ENCODE results near the gene SBK1.

Gene SBK1

DNA sequence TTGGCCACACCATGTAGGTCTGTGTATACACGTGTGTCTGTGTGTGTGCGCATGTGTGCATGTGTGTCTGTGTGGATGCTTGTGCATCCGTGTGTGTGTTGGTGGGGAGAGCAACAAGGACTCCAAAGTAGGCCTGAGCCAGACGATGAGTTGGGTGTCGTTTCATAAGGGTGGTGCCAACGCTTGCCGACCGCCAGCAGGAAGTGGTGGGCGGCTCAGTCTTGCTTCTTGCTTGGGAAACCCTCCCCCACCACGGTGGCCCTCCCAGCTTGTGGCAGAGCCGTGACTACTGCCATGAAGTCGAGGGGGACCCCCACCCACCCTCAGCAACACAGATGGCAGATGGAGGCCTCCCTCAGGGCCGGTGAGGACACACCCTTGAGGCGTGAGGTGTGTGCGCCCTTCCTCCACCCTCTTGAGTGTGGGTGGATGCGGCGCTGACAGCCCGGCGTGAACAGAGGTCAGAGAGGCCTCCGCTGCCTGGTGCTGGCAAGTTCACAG lies 17.5 kb downstream of the SBK1 start:
- TF ChIP-seq GATA2 (IDR thresholded peaks at IDR 0.05; ENCODE audit: low read depth, low read length), result no peak
- TF ChIP-seq GATA3 (IDR thresholded peaks at IDR 0.05; ENCODE audit: low read depth, low read length), result no peak

DNA sequence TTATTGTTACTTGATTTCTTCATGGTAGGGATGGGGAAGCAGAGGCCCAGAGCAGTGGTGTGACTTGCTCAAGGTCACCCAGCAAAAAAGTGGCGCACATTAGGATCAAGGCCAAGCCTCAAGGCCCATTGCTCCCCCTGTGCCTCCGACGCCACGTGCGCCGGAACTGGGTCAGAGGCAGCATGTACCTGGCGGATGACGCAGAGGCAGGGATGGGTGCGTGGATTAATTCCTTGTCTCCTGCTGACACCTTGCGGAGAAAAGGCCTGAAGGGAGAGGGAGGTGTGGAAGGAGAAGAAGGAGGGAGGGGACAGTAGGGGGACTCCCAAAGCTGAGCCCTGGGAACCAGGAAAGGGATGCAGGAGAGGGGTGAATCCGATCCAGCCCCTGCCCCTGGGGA lies 18.5 kb downstream of the SBK1 start:
- TF ChIP-seq GATA3 (IDR thresholded peaks at IDR 0.05; ENCODE audit: low read depth, low read length), result no peak
- no peak for TF ChIP-seq GATA2 (IDR thresholded peaks at IDR 0.05; ENCODE audit: low read depth, low read length)

DNA sequence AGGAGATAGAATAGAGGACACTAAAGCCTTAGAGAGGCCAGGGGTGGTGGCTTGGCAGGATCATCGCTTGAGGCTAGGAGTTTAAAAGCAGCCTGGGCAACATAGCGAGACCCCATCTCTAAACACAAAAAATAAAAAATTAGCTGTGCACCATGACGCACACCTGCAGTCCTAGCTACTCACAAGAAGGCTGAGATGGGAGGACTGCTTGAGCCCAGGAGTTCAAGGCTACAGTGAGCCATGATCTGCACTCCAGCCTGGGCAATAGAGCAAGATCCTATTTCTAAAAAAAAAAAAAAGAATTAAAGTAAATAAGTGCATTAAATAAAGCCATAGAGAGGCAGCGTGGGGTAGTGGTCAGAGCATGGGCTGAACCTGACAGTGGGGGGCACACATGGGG lies 19.1 kb downstream of the SBK1 start:
- no peak for TF ChIP-seq GATA2 (IDR thresholded peaks at IDR 0.05; ENCODE audit: low read depth, low read length)
- no peak for TF ChIP-seq GATA3 (IDR thresholded peaks at IDR 0.05; ENCODE audit: low read depth, low read length)

DNA sequence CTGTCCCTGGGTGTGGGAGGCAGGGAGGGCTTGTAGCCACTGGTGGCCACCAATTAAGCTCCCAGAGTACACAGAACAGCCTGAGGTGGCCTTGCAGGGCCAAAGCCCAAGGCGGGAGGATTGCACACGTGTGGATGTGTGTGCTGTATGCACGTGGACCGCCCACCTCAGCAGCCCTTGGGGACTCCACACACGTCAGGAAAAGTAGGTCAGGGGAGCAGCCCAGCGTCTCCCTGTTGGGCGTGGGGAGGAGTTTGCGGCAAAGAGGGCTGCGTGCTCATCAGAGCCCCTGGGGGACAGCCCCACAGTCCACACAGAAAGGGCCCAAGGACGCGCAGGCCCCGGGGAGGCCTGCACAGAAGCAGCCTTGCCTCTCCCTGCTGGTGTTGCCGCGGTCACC lies 19.6 kb downstream of the SBK1 start:
- TF ChIP-seq GATA2 (IDR thresholded peaks at IDR 0.05; ENCODE audit: low read depth, low read length) (no peak), GATA3 (IDR thresholded peaks at IDR 0.05; ENCODE audit: low read depth, low read length) (no peak)

DNA sequence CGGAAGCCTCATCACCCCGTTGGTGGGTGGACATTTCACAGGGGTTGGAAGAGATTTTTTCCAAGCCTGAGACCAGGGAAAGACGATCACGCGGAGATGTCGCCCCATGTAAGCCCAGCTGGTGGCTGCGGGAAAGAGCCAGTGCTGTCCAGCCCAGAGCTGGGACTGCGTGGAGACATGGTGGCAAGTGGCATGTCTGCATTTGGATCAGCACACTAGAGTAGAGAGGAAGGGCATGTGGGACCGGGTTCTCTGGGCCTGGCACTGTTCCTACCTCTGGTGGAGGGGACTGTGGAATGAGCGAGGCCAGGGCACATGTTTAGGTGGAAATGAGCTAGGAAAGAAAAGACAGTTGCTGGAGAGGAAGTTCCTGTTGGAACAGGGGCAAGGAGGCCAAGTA lies 20.0 kb downstream of the SBK1 start:
- no peak for TF ChIP-seq GATA2 (IDR thresholded peaks at IDR 0.05; ENCODE audit: low read depth, low read length)

DNA sequence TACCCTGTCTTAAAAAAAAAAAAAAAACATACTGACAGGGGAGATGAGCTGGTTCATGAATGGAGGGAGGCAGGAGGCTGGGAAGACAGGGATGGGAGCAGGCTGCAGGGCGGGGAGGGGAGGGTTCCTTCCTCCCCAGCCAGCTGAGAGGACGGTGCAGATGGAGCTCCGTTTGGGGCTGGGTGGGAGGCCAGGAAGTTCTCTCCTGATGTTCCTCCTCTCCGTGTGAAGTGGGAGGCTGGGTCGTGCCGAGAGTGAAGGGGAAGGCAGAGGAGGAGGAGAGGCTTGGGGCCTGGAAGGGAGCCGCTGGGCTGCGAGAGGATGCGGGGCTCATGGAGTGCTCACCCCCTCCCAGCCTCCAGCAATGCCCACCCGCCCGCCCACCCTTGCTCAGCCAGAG lies 21.3 kb downstream of the SBK1 start:
- TF ChIP-seq GATA2 (IDR thresholded peaks at IDR 0.05; ENCODE audit: low read depth, low read length), result no peak
- TF ChIP-seq GATA3 (IDR thresholded peaks at IDR 0.05; ENCODE audit: low read depth, low read length), result no peak

DNA sequence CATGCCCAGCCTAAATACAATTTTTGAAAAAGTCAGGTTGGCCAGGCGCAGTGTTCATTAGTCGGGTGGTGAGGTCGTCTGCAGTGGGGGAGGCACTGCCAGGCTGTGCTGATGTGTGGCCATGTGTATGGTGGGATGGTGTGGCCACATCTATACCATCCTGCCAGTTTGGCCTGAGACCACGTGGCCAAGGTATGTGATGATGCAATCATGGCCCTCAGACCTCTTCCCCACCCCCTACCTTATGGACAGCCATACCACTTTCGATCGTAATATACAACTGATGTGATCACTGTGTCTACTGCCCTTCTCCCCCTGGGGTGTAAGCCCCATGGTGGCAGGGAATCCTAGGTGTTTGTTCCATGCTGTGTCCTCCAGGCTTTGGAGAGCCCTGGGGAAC lies 23.7 kb downstream of the SBK1 start:
- no peak for TF ChIP-seq GATA2 (IDR thresholded peaks at IDR 0.05; ENCODE audit: low read depth, low read length)
- TF ChIP-seq GATA3 (IDR thresholded peaks at IDR 0.05; ENCODE audit: low read depth, low read length), result no peak

DNA sequence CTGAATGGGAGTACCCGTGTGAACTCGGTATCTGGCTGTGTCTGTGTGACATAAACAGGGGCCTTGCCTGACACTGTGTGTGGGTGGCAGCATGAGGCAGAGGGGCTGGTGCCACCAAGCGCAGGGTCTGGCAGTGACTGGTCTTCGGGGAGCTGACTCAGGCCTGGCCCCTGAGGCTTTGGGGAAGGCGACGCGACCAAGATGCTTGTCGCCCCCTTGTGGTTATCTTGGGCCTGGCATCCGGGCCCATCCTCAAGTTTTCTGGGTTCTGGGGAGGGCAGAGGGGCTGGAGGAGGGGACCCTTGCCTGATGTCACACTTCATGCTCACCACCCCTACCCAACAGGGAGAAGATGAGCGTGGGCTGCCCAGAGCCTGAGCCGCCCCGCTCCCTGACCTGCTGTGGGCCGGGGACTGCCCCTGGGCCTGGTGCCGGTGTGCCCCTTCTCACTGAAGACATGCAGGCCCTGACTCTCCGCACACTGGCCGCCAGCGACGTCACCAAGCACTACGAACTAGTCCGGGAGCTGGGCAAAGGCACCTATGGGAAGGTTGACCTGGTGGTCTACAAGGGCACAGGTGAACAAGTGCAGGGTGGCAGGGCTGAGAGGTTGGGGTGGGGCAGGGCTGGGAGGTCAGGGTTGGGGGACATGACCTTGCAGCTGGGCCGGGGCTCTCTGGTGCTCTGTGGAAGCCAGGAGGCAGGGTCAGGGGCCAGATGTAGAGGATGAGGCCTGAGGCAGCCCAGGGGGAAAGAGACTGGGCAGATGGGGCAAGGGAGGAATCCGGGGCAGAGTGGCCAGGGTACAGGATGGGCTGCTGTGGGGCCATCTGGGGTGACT lies 24.9 kb downstream of the SBK1 start:
- TF ChIP-seq GATA3 (IDR thresholded peaks at IDR 0.05; ENCODE audit: low read depth, low read length), result no peak

DNA sequence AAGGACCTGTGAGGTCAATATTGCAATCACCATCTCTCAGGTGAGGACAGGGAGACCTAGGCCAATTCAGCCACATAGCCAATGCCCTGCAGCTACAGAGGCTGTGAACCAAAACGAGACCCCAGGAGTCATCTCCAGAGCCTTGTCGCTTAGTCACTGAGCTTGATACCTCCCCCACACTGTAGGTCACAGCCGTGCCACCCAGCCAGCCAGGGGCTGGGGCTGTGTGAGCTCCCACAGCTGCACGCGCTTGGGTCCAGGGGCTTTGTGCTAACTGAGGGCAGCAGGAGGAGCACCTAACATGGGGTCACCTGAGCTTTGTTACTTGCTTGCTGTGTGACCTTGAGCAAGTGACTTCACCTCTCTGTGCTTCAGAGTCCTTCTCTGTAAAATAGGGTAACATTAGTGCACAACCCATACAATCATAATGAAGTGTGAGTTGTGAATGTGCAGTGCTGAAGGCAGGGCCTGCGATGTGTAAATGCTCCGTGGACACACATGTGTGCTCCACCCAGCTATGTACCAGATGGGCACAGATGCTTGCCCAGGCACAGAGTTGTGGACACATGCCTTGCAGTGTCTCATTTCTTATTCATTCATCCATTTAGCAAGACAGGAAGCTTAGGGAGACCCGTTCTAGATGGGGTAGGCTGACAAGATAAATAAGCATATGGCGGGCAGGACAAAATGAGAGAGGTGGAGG lies 25.9 kb downstream of the SBK1 start:
- TF ChIP-seq GATA2 (IDR thresholded peaks at IDR 0.05; ENCODE audit: low read depth, low read length) (no peak), GATA3 (IDR thresholded peaks at IDR 0.05; ENCODE audit: low read depth, low read length) (no peak)

DNA sequence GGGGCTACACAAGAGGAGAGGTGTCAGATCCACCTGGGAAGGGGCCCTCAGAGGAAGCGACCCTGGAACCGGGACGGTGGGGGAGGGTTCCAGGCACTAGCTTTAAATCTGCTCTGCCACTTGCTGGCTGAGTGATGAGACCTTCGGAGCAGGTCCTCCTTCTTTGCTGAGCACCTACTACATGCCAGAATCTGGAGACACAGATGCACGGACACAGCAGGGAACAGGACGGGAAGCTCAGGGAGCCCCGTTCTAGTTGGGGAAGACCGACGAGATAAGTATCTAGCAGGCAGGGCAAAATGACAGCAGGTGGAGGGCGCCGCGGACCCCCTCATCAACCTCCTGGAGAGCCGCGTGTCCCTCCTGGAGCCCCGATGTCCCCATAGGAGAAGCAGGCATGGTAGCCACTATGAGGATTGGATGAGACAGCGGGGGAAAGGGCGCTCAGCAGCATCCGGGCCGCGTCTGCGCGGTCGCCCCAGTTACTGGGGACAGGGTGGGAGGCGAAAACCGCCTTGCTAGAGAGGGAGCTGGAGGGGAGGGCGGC lies 27.2 kb downstream of the SBK1 start:
- no peak for TF ChIP-seq GATA3 (IDR thresholded peaks at IDR 0.05; ENCODE audit: low read depth, low read length)
- no peak for TF ChIP-seq GATA2 (IDR thresholded peaks at IDR 0.05; ENCODE audit: low read depth, low read length)

DNA sequence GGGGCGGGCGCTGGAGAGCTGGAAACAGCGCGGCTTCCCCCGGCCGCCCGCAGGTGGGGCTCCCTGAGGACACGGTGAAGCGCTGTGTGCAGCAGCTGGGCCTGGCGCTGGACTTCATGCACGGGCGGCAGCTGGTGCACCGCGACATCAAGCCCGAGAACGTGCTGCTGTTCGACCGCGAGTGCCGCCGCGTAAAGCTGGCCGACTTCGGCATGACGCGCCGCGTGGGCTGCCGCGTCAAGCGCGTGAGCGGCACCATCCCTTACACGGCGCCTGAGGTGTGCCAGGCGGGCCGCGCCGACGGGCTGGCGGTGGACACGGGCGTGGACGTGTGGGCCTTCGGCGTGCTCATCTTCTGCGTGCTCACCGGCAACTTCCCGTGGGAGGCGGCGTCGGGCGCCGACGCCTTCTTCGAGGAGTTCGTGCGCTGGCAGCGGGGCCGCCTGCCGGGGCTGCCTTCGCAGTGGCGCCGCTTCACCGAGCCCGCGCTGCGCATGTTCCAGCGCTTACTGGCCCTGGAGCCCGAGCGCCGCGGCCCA lies 27.8 kb downstream of the SBK1 start:
- TF ChIP-seq GATA2 (IDR thresholded peaks at IDR 0.05; ENCODE audit: low read depth, low read length) (no peak), GATA3 (IDR thresholded peaks at IDR 0.05; ENCODE audit: low read depth, low read length) (no peak)

DNA sequence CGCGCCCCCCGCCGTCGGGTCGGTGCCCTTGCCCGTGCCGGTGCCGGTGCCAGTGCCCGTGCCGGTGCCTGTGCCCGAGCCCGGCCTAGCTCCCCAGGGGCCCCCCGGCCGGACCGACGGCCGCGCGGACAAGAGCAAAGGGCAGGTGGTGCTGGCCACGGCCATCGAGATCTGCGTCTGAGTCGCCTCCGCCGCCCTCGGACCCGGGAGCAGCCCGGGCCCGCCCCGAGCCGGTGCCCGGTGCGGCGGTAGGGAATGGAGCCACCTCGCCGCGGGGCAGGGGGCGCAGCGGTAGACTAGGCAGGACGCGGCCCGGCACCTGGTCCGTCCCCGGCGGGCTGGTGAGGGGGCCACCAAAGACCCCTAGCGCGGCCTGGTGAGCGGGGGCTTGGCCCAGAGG lies 28.4 kb downstream of the SBK1 start:
- TF ChIP-seq GATA3 (IDR thresholded peaks at IDR 0.05; ENCODE audit: low read depth, low read length) (no peak), GATA2 (IDR thresholded peaks at IDR 0.05; ENCODE audit: low read depth, low read length) (no peak)

DNA sequence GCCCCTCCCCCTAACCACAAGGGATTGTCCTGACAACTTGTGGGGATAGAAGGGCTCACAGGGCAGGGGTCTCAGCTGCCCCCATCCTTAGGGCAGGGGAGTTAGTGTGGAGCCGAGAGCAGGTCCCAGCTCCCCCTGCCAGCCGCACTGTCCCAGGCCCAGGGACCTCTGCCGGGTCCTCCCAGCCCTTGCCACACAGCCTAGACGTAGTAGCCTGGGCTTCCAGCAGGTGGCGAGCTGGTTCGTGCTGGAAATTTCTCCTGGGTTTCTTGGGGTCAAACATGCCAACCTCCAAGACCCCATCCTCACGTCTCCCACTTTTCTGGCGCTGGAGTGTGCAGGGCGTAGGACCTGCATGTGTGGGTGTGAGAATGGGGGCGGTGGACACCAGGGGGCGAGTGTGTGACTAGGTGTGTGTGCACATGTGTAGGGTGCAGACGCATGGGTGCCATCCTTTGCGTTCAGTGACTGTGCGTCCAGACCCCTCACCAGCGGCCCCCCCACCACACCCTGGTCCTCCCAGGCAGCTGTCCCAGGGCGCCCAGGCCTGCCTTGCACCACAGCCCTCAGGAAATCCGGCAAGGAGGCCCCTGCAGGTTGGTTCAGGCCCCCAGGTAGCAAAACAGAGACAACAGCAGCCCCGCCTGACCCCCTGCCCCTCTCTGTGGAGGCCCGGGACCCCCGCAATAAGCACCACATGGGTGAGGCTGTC lies 29.5 kb downstream of the SBK1 start:
- TF ChIP-seq GATA3 (IDR thresholded peaks at IDR 0.05; ENCODE audit: low read depth, low read length), result no peak
- no peak for TF ChIP-seq GATA2 (IDR thresholded peaks at IDR 0.05; ENCODE audit: low read depth, low read length)

Measured in SH-SY5Y (cell line).